ENCODE results near the gene MICU2.

The MICU2 gene

GRCh38 chr13:21476893-21477472, 127.0 kb downstream of the MICU2 start:
- peak; percentile 20 for DNase-seq

- no peak for DNase-seq
These were observed 128.9 kb downstream of the MICU2 start for GRCh38 chr13:21475115-21475514.

GRCh38 chr13:21470785-21471184, 133.2 kb downstream of the MICU2 start:
- no peak for DNase-seq

GRCh38 chr13:21466527-21466926, 137.4 kb downstream of the MICU2 start:
- DNase-seq: no peak

- no peak for DNase-seq
These were observed 138.2 kb downstream of the MICU2 start for GRCh38 chr13:21465710-21466160.

GRCh38 chr13:21463424-21463823, 140.5 kb downstream of the MICU2 start:
- no peak for DNase-seq

- DNase-seq: no peak
These were observed 142.8 kb downstream of the MICU2 start for GRCh38 chr13:21461131-21461530.

- DNase-seq: peak; percentile 49
These were observed 144.9 kb downstream of the MICU2 start, which contains the start of gene ZDHHC20 for GRCh38 chr13:21458813-21459701. Gene ZDHHC20, minus strand, starts transcription at chr13:21459303. Its CDS starts 132 bp downstream, at chr13:21459171.

- DNase-seq: peak; percentile 41
These were observed 145.5 kb downstream of the MICU2 start for GRCh38 chr13:21458451-21458812.

- DNase-seq: no peak
These were observed 150.4 kb downstream of the MICU2 start for GRCh38 chr13:21453387-21454081.

GRCh38 chr13:21450936-21451335, 153.0 kb downstream of the MICU2 start:
- DNase-seq: no peak

- DNase-seq: no peak
These were observed 157.3 kb downstream of the MICU2 start for GRCh38 chr13:21446656-21447055.

- DNase-seq: no peak
These were observed 158.2 kb downstream of the MICU2 start for GRCh38 chr13:21445759-21446158.

- no peak for DNase-seq
These were observed 160.8 kb downstream of the MICU2 start for GRCh38 chr13:21443171-21443570.

All from NCI-H2107 (cell line).